ENCODE data around the gene CUL1. TPM values are rescaled to one million over a fixed set of nuclear protein-coding genes. Genes with fewer than 3 reads are reported as not detected.

The CUL1 gene
- total RNA-seq, 1 donor: 61.7 TPM

DNA sequence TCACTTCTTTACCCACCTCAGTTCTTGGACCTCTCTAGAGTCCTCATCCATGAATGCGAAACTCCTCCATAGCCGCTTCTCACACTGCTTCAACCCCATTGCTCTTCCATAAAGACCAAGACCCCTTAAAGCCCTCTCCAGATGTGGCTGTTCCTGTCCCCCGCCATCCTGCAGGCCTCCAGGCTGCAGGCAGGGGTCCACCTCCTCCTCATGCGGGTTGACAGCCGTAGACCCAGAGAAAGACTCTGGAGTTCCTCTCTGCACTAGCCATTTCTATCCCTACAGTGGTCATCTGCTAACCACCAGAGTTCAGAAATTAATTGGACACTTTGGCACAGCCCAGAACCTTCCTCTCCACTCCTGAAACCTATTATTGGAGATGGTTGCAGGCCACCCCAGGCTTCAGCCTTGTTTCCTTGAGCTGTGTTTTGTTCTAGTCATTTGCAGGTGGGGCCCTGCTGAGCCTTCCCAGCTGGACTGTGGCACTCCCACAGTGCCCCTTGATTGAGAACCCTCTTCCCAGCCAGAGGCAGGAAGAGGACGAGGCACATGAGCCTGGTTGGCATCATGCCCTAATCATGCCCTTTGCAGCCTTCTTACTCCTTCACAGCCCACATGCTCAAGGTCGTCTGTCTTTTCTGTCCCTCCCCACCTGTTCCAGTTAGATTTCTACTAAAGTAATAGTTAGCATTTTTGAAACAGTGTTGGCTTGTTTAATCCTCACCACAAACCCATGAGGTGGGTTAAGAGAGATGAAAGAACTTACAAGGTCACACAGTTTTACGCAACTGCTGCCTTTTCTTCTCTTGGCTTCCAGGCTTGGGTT is 23.9 kb downstream of the CUL1 start:
- no peak for DNase-seq (ENCODE audit: low read depth)
- TF ChIP-seq, protein P1, sequence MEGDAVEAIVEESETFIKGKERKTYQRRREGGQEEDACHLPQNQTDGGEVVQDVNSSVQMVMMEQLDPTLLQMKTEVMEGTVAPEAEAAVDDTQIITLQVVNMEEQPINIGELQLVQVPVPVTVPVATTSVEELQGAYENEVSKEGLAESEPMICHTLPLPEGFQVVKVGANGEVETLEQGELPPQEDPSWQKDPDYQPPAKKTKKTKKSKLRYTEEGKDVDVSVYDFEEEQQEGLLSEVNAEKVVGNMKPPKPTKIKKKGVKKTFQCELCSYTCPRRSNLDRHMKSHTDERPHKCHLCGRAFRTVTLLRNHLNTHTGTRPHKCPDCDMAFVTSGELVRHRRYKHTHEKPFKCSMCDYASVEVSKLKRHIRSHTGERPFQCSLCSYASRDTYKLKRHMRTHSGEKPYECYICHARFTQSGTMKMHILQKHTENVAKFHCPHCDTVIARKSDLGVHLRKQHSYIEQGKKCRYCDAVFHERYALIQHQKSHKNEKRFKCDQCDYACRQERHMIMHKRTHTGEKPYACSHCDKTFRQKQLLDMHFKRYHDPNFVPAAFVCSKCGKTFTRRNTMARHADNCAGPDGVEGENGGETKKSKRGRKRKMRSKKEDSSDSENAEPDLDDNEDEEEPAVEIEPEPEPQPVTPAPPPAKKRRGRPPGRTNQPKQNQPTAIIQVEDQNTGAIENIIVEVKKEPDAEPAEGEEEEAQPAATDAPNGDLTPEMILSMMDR (IDR thresholded peaks at IDR 0.05; ENCODE audit: insufficient read depth, low read depth, low read length): no peak
- no peak overlapping the region for H3K4me3 ChIP-seq (ENCODE audit: low read depth, low read length)

DNA sequence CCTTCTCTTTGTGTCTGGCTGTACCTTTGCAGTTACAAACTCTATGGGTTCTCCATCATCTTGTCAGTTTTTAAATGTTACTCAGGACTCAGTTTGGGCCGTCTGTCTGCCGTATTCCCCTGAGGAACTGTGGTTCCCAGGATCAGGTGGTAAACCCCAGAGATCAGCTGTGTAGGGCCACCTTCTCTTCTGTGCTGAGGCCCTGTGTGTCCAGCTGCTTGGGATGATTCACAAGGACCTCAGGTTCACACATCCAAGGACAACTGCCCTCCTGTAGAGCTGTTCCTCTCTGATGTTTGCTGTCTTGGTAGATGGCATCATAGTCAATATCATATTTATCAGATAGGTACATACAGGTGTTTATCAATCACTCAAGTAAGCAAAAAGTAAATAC is 24.5 kb downstream of the CUL1 start:
- H3K4me3 ChIP-seq (ENCODE audit: low read depth, low read length): no peak overlapping the region
- TF ChIP-seq, protein P1 (IDR thresholded peaks at IDR 0.05; ENCODE audit: insufficient read depth, low read depth, low read length): no peak
- DNase-seq (ENCODE audit: low read depth): no peak

DNA sequence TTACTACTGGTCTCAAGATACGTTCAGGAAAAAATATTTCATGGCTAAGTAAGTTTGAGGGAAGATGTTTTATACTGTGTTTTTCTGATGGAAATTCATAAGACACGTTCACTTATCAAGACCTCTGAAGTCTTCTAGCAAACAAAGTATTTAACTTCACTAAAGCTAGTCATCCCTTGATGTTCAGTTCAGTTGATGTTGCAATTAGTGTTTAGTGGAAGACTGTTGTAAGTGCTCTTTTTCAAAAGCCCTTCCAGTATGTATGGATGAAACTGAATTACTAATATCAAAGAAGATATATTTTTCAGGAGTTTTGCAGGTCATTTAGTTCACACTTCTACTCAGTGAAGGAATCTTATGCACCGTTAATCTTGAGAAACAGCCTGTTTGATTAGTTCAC is 25.1 kb downstream of the CUL1 start:
- H3K4me3 ChIP-seq (ENCODE audit: low read depth, low read length): no peak overlapping the region
- TF ChIP-seq, protein P1 (IDR thresholded peaks at IDR 0.05; ENCODE audit: insufficient read depth, low read depth, low read length): no peak
- peak; percentile 28 for DNase-seq (ENCODE audit: low read depth)

DNA sequence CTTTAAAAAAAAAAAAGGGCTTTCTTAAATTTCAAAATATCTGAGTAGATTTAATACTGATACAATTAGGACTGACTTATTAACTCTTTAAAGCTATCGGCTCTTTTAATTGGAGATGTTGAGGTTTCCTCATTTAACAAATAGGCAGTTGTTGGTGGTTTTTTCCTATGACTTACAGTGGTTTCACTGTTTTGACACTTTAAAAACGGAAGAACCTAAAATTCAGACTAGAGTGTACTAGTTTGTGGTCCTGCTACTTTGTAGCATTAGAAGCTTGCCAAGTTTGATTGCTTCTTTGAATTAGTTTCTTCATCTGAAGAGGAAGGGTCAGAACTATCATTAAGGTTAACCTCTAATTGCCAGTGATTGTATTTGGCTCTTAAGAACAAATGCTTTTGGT is 27.7 kb downstream of the CUL1 start:
- no peak overlapping the region for H3K4me3 ChIP-seq (ENCODE audit: low read depth, low read length)
- no peak for DNase-seq (ENCODE audit: low read depth)
- TF ChIP-seq, protein P1 (IDR thresholded peaks at IDR 0.05; ENCODE audit: insufficient read depth, low read depth, low read length): no peak

DNA sequence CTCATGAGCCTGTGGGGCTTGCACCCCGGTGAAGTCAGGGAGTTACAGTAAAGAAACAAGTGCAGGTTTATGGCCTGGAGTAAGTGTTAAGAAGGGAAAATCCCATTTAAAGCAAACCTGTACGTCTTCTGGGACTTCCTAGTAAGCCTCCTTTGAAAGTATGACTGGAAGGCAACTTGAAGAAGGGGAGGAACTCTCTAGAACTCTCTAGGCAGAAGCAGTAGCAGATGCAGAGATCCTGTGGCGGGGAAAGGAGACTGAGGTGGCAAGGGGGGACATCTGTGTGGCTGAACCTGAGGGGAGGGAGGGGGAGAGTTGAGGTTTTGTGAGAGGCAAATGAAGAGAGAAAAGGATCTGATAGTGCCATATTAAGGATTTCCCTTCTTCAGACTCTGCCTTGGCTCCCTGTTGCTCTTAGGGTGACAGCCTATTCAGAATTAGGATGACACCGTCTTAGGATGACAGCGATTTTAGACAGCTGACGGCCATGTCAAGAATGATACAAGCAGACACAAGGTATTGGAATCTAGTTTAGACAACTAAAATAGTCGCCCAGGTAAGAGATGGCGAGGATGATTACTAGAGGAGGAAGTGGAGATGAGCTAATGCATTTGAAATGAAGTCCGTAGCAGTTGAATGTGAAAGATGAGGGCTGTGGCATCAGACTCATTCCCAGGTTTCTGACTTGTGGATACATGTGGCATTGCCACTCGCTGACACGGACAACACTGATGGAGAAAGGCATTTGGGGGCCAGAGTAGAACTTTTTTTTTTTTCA is 29.0 kb downstream of the CUL1 start:
- TF ChIP-seq, protein P1 (IDR thresholded peaks at IDR 0.05; ENCODE audit: insufficient read depth, low read depth, low read length): no peak
- DNase-seq (ENCODE audit: low read depth): no peak
- no peak overlapping the region for H3K4me3 ChIP-seq (ENCODE audit: low read depth, low read length)

DNA sequence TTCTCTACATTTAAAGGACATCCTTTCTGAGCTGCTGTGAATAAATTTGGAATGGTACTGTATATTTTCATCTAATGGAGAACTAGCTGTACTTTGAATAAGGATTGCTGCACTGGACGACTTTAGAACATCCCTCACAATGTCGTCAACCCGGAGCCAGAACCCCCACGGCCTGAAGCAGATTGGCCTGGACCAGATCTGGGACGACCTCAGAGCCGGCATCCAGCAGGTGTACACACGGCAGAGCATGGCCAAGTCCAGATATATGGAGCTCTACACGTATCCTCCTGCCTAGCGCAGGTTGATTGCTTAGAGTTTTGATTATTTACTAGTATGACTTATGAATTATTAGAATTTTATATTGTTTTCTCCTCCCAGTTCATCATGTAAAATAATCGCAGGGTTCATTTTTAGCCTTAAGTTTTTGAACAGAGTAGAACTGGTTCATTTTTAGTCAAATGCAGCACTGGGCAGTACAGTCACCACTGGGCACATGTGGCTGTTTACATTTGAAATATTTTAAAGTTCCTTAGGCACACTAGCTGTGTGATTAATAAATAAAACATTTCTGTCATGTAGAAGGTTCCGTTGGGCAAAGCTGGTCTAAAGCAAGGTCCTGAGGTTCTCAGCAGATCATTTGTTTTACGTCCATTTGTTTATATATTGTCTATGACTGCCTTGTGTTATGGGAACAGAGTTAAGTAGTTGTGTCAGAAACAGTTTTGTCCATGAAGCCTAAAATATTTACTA is 31.5 kb downstream of the CUL1 start:
- peak; percentile 44 for DNase-seq (ENCODE audit: low read depth)
- TF ChIP-seq, protein P1 (IDR thresholded peaks at IDR 0.05; ENCODE audit: insufficient read depth, low read depth, low read length): no peak
- no peak overlapping the region for H3K4me3 ChIP-seq (ENCODE audit: low read depth, low read length)

Measured in fibroblast of villous mesenchyme (primary cell).